Fibroblast of the aortic adventitia (primary cell): ENCODE results near the gene NEDD4L. TPM values are rescaled to one million over a fixed set of nuclear protein-coding genes. Genes with fewer than 3 reads are reported as not detected.

Experiments
- DNase-seq: peaks from one replicate; pipeline ENCODE4 v3.0.0-alpha.2; 2010; ENCODE audit warnings: low read depth
- H3K4me3 ChIP-seq: 2 replicates; pipeline ENCODE4 v1.5.1; 2011; ENCODE audit warnings: low read depth, mild to moderate bottlenecking, control low read depth, low read length, moderate library complexity
- CTCF ChIP-seq: IDR thresholded peaks from 2 replicates; pipeline ENCODE4 v1.5.1; 2011; ENCODE audit warnings: mild to moderate bottlenecking, low read length, control low read depth, inconsistent platforms; ENCODE audit not compliant: insufficient read depth
- total RNA-seq: library from RNA; depleted of rRNA; stranded (reverse); fragments of >200 nt; gene quantifications from 2 replicates; pipeline ENCODE4 v1.2.3, GENCODE V29; 2012; ENCODE audit warnings: low replicate concordance

Gene NEDD4L
- total RNA-seq, 1 donor = 22.2 TPM

GRCh38 chr18:58284699-58285448 is 240.8 kb downstream of the NEDD4L start:
- H3K4me3 ChIP-seq = no peak overlapping the region
- TF ChIP-seq CTCF = no peak
- DNase-seq = no peak

GRCh38 chr18:58285449-58286130 is 241.6 kb downstream of the NEDD4L start:
- TF ChIP-seq CTCF = no peak
- no peak overlapping the region for H3K4me3 ChIP-seq
- DNase-seq = no peak

GRCh38 chr18:58286632-58287352 is 242.8 kb downstream of the NEDD4L start:
- DNase-seq = no peak
- H3K4me3 ChIP-seq = no peak overlapping the region
- no peak for TF ChIP-seq CTCF

- DNase-seq = no peak
- H3K4me3 ChIP-seq = no peak overlapping the region
- no peak for TF ChIP-seq CTCF
Observed at GRCh38 chr18:58287353-58288274, 243.6 kb downstream of the NEDD4L start.

GRCh38 chr18:58288921-58289797 is 245.1 kb downstream of the NEDD4L start:
- H3K4me3 ChIP-seq = no peak overlapping the region
- TF ChIP-seq CTCF = no peak
- DNase-seq = peak; percentile 11
